ENCODE results near the gene SPAG16.

GRCh38 chr2:213491376-213491775 is 207.1 kb downstream of the SPAG16 start:
- TF ChIP-seq CTCF (IDR thresholded peaks at IDR 0.05) (no peak), POLR2A (IDR thresholded peaks at IDR 0.05) (no peak)
